ENCODE data around the gene RNU6-9. TPM values are rescaled to one million over a fixed set of nuclear protein-coding genes. Genes with fewer than 3 reads are reported as not detected.
A peak's percentile ranks its signal among the peaks of the same experiment; 100 is the strongest.

The RNU6-9 gene
- total RNA-seq, 1 experiment from 2014 or later: not detected

DNA sequence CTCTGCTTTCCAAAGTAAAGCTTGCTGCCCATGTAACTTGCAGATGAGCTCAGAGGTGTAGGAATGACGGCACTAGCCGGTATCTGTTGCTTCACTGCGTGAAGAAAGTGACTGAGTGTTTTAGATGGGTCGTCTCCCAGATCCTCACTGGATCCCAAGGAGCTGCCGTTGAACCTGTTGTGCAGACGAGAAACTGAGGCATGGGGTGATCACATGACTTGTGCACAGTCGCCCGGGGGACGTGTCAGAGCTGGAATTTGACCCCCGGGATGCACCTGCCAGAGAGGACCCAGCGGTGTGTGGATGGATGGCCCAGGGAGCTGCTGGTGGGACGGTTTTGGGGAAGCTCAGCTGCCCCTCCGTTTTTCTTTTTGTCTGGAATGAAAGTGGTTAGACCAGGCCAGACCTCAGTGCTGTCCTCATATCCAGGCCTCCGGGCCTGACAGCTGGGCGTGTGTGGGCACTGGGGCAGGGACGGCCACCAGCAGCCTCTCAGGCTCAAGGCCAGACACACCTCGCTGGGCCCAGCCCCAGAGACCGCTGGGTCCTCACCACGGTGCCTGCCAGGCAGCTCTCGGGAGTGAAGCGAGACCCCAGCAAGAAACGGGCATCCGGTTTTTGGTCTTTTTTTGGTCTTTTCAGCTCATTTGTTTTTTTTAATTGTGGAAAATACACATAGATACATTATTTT is 45.1 kb downstream of the RNU6-9 start:
- DNase-seq (ENCODE audit: low read depth): no peak
- in situ Hi-C loops (cut with HindIII; ENCODE audit: low pct_unique_long_range_greater_than_20kb, low sequenced_read_pairs): no loop called here

DNA sequence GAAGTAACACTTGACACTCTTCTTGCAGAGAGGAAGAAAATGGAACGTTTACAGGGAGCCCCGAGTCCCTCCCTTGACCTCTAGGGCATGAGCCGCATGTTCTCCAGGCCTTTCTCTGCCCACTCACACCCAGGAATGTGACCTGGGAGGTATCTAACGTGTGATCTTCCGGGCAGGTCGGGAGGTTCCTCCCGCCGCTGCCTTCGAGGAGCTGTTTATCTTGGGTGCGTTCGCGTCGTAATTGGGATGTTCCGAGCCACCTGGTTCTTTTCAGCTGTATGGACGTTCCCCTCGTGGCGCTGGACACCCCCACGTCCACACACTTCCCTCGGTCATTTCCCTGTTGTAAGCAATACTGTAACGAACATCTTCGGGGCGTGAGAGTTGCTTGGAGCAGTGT is 46.2 kb downstream of the RNU6-9 start:
- in situ Hi-C loops (cut with HindIII; ENCODE audit: low pct_unique_long_range_greater_than_20kb, low sequenced_read_pairs): no loop called here
- DNase-seq (ENCODE audit: low read depth): no peak

- in situ Hi-C loops (cut with HindIII; ENCODE audit: low pct_unique_long_range_greater_than_20kb, low sequenced_read_pairs): no loop called here
Observed at GRCh38 chr19:939922-940321, 46.6 kb downstream of the RNU6-9 start.

GRCh38 chr19:940591-941291 is 47.5 kb downstream of the RNU6-9 start:
- DNase-seq (ENCODE audit: low read depth): peak; percentile 85
- in situ Hi-C loops (cut with HindIII; ENCODE audit: low pct_unique_long_range_greater_than_20kb, low sequenced_read_pairs): no loop called here

More at GRCh38 chr19:939922-940321, 46.6 kb downstream of the RNU6-9 start:
- no peak for DNase-seq (ENCODE audit: low read depth)

DNA sequence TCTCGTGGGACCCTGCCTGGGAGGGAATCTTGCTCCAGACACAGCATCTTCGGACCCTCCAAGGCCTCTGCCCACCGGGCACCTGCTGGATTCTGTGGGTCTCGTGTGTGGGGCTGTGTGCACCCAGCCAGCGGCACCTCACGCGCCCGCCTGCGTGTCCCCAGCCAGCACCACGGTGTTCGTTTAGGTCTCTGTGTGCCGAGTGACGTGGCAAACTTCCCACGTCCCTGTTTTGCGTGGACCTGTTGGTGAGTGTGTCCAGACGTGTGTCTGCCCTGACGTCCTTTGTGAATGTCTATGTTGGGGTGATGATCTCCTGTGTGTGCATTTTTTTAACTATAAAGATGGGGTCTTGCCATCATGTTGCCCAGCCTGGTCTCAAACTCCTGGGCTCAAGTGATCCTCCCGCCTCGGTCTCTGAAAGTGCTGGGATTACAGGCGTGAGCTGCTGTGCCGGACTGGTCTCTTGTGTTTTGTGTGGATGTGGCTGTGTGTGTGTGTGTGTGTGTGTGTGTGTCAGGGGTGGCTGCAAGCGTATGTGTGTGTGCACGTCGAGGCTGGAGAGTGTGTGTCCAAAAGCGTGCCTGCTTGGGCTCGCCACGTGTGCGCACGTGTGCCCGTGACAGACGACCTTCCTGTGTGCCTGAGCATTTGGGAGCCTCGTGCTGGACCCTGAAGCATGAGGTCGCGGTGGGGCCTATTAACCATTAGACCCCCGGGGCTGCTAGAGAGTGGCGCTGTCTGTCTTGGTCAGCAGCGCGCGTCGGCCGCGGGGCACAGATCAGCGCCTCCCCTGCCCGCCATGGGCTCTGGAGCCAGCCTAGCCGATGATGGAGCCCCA is 48.2 kb downstream of the RNU6-9 start:
- DNase-seq (ENCODE audit: low read depth): no peak
- in situ Hi-C loops (cut with HindIII; ENCODE audit: low pct_unique_long_range_greater_than_20kb, low sequenced_read_pairs): no loop called here

- in situ Hi-C loops (cut with HindIII; ENCODE audit: low pct_unique_long_range_greater_than_20kb, low sequenced_read_pairs): no loop called here
- no peak for DNase-seq (ENCODE audit: low read depth)
Observed at GRCh38 chr19:942133-942645, 48.9 kb downstream of the RNU6-9 start.

Other genes starting within 250 kb of the RNU6-9 start
- 21.3 and 30.9 TPM in 2 replicates for gene RNF126, start 230.3 kb upstream of the RNU6-9 start, total RNA-seq (2014; rRNA removed; shearing (Covaris generic); ENCODE audit: low replicate concordance)
- 83.8 and 95.5 TPM in 2 replicates for gene FSTL3, start 217.1 kb upstream of the RNU6-9 start, total RNA-seq (2014; rRNA removed; shearing (Covaris generic); ENCODE audit: low replicate concordance)
- 2.0 TPM in 1 of 2 replicates, not detected in the other for gene PRSS57, start 198.0 kb upstream of the RNU6-9 start, total RNA-seq (2014; rRNA removed; shearing (Covaris generic); ENCODE audit: low replicate concordance)
- gene PALM, start 184.5 kb upstream of the RNU6-9 start, total RNA-seq (2014; rRNA removed; shearing (Covaris generic); ENCODE audit: low replicate concordance): 14.1 and 20.5 TPM in 2 replicates
- gene MISP, start 142.4 kb upstream of the RNU6-9 start, total RNA-seq (2014; rRNA removed; shearing (Covaris generic); ENCODE audit: low replicate concordance): 3.9 and 9.6 TPM in 2 replicates
- gene PTBP1, start 96.0 kb upstream of the RNU6-9 start, total RNA-seq (2014; rRNA removed; shearing (Covaris generic); ENCODE audit: low replicate concordance): 136 and 182 TPM in 2 replicates
- 3.1 and 13.6 TPM in 2 replicates for gene PLPPR3, start 71.5 kb upstream of the RNU6-9 start, total RNA-seq (2014; rRNA removed; shearing (Covaris generic); ENCODE audit: low replicate concordance)
- gene AZU1, start 65.6 kb upstream of the RNU6-9 start, total RNA-seq (2014; rRNA removed; shearing (Covaris generic); ENCODE audit: low replicate concordance): not detected in 2 replicates
- gene PRTN3, start 52.5 kb upstream of the RNU6-9 start, total RNA-seq (2014; rRNA removed; shearing (Covaris generic); ENCODE audit: low replicate concordance): 0.14 TPM in 1 of 2 replicates, not detected in the other
- not detected in 2 replicates for gene ELANE, start 41.2 kb upstream of the RNU6-9 start, total RNA-seq (2014; rRNA removed; shearing (Covaris generic); ENCODE audit: low replicate concordance)
- 6.8 and 9.9 TPM in 2 replicates for gene CFD, start 33.8 kb upstream of the RNU6-9 start, total RNA-seq (2014; rRNA removed; shearing (Covaris generic); ENCODE audit: low replicate concordance)
- gene MED16, start 297 bp upstream of the RNU6-9 start, total RNA-seq (2014; rRNA removed; shearing (Covaris generic); ENCODE audit: low replicate concordance): 17.3 and 26.9 TPM in 2 replicates
- 6.2 and 34.0 TPM in 2 replicates for gene R3HDM4, start 19.7 kb downstream of the RNU6-9 start, total RNA-seq (2014; rRNA removed; shearing (Covaris generic); ENCODE audit: low replicate concordance)
- not detected in 2 replicates for gene KISS1R, start 23.8 kb downstream of the RNU6-9 start, total RNA-seq (2014; rRNA removed; shearing (Covaris generic); ENCODE audit: low replicate concordance)
- gene ARID3A, start 32.6 kb downstream of the RNU6-9 start, total RNA-seq (2014; rRNA removed; shearing (Covaris generic); ENCODE audit: low replicate concordance): 7.8 and 12.2 TPM in 2 replicates
- gene WDR18, start 90.9 kb downstream of the RNU6-9 start, total RNA-seq (2014; rRNA removed; shearing (Covaris generic); ENCODE audit: low replicate concordance): 99.1 and 111 TPM in 2 replicates
- not detected in 2 replicates for gene GRIN3B, start 106.9 kb downstream of the RNU6-9 start, total RNA-seq (2014; rRNA removed; shearing (Covaris generic); ENCODE audit: low replicate concordance)
- 61.5 and 120 TPM in 2 replicates for gene TMEM259, start 127.6 kb downstream of the RNU6-9 start, total RNA-seq (2014; rRNA removed; shearing (Covaris generic); ENCODE audit: low replicate concordance)
- gene RNU6-2, start 128.0 kb downstream of the RNU6-9 start, total RNA-seq (2014; rRNA removed; shearing (Covaris generic); ENCODE audit: low replicate concordance): not detected in 2 replicates
- 78.5 and 93.1 TPM in 2 replicates for gene CNN2, start 133.1 kb downstream of the RNU6-9 start, total RNA-seq (2014; rRNA removed; shearing (Covaris generic); ENCODE audit: low replicate concordance)
- 10.5 and 32.1 TPM in 2 replicates for gene ABCA7, start 146.6 kb downstream of the RNU6-9 start, total RNA-seq (2014; rRNA removed; shearing (Covaris generic); ENCODE audit: low replicate concordance)
- 17.3 and 36.7 TPM in 2 replicates for gene ARHGAP45, start 173.7 kb downstream of the RNU6-9 start, total RNA-seq (2014; rRNA removed; shearing (Covaris generic); ENCODE audit: low replicate concordance)
- gene POLR2E, start 201.9 kb downstream of the RNU6-9 start, total RNA-seq (2014; rRNA removed; shearing (Covaris generic); ENCODE audit: low replicate concordance): 119 and 180 TPM in 2 replicates
- gene GPX4, start 210.5 kb downstream of the RNU6-9 start, total RNA-seq (2014; rRNA removed; shearing (Covaris generic); ENCODE audit: low replicate concordance): 693 and 719 TPM in 2 replicates